HEK293T (cell line): ENCODE results near the gene NR4A2.

Experiments used
- CTCF ChIA-PET: fragments of 350-600 bp; formaldehyde crosslinking; extraction: SDS; loops from one replicate; lab custom pipeline; 2021; ENCODE audit warnings: antibody characterized with exemption, inconsistent platforms; lab: Yijun Ruan, JAX
- POLR2A ChIA-PET: fragments of 350-600 bp; formaldehyde crosslinking; extraction: SDS; loops from one replicate; lab custom pipeline; 2020; ENCODE audit warnings: antibody characterized with exemption, inconsistent platforms; lab: Yijun Ruan, JAX
- DNase-seq: peaks from one replicate; pipeline ENCODE4 v3.0.0; 2012; ENCODE audit warnings: mixed read lengths; ENCODE audit errors: extremely low spot score
- ARNT ChIP-seq: fragments of 450-650 bp; IDR thresholded peaks from 2 replicates; pipeline ENCODE4 v1.6.1; 2017; ENCODE audit warnings: mild to moderate bottlenecking
- BHLHE40 ChIP-seq: fragments of 450-650 bp; IDR thresholded peaks from 2 replicates; pipeline ENCODE4 v1.6.1; 2016; ENCODE audit warnings: mild to moderate bottlenecking, moderate library complexity, borderline replicate concordance
- CTBP1 ChIP-seq: fragments of 450-650 bp; IDR thresholded peaks from 2 replicates; pipeline ENCODE4 v1.6.1; 2016; ENCODE audit warnings: borderline replicate concordance
- ELF4 ChIP-seq: fragments of 450-650 bp; IDR thresholded peaks from 2 replicates; pipeline ENCODE4 v1.6.1; 2017; ENCODE audit warnings: antibody characterized with exemption
- FOXA1 ChIP-seq: fragments of 450-650 bp; IDR thresholded peaks from 2 replicates; pipeline ENCODE4 v1.6.1; 2016; ENCODE audit warnings: mild to moderate bottlenecking
- FOXK2 ChIP-seq: fragments of 450-650 bp; IDR thresholded peaks from 2 replicates; pipeline ENCODE4 v1.6.1; 2016; ENCODE audit warnings: mild to moderate bottlenecking
- FOXM1 ChIP-seq: fragments of 450-650 bp; IDR thresholded peaks from 2 replicates; pipeline ENCODE4 v1.6.1; 2017; ENCODE audit warnings: mild to moderate bottlenecking, borderline replicate concordance
- HDGF ChIP-seq: fragments of 450-650 bp; IDR thresholded peaks from 2 replicates; pipeline ENCODE4 v1.6.1; 2017; ENCODE audit warnings: antibody characterized with exemption, borderline replicate concordance
- L3MBTL2 ChIP-seq: fragments of 450-650 bp; conservative IDR thresholded peaks from 2 replicates; pipeline ENCODE4 v1.6.1; 2016; ENCODE audit warnings: mild to moderate bottlenecking
- LEF1 ChIP-seq: fragments of 450-650 bp; IDR thresholded peaks from 2 replicates; pipeline ENCODE4 v1.6.1; 2017; ENCODE audit warnings: mild to moderate bottlenecking, borderline replicate concordance
- NFRKB ChIP-seq: fragments of 450-650 bp; IDR thresholded peaks from 2 replicates; pipeline ENCODE4 v1.6.1; 2016; ENCODE audit warnings: mild to moderate bottlenecking, moderate library complexity
- SP1 ChIP-seq: fragments of 450-650 bp; IDR thresholded peaks from 2 replicates; pipeline ENCODE4 v1.6.1; 2017
- SUZ12 ChIP-seq: fragments of 450-650 bp; IDR thresholded peaks from 2 replicates; pipeline ENCODE4 v1.6.1; 2016; ENCODE audit warnings: mild to moderate bottlenecking
- TARDBP ChIP-seq: fragments of 450-650 bp; IDR thresholded peaks from 2 replicates; pipeline ENCODE4 v1.6.1; 2016
- ZNF384 ChIP-seq: fragments of 450-650 bp; IDR thresholded peaks from 2 replicates; pipeline ENCODE4 v1.6.1; 2016
- TF ChIP-seq, protein P1 (sequence below): fragments of 450-650 bp; IDR thresholded peaks from 2 replicates; pipeline ENCODE4 v1.6.1; 2016

The NR4A2 gene

DNA sequence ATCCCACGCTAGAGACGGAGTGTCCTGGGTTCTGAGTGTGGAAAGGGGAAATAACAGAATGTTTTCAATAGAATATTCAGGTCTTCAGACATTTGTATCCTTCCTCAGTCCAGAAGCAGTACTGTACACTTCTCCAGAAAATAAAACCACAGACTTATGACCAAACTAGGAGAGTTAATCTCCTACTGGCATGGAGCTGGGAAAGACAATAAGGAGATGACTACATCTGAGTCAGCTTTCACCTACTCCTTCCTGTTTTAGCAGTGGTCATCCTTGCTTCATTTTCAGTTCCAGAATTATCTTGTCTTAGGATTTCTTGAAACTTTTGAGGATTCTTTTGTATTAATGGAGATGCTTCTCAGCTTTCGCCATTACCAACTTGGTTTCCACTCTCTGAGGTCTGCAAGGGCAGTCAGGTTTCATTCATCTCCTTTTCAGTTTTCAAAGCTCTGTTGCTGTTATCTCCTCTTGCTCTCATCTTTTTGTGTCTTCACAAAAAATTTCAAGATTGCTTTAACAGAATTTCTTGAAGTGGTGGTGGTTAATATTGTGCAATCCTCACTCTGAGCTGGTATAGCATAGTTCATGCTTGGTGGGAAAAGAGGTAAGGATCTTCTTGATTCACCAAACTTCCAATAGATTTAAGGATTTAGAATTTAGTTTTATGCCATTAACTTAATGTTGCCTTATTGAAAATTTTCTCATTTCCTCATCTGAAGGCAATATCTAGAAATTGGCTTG, 23.7 kb upstream of the NR4A2 start:
- no peak for DNase-seq
- TF ChIP-seq FOXK2 (no peak), BHLHE40 (no peak), HDGF (no peak), L3MBTL2 (no peak), SUZ12 (no peak), CTBP1 (no peak), LEF1 (no peak), ELF4 (no peak), ARNT (no peak), FOXM1 (no peak), NFRKB (no peak), ZNF384 (no peak), FOXA1 (no peak), SP1 (no peak), TARDBP (no peak)
- TF ChIP-seq, protein P1, sequence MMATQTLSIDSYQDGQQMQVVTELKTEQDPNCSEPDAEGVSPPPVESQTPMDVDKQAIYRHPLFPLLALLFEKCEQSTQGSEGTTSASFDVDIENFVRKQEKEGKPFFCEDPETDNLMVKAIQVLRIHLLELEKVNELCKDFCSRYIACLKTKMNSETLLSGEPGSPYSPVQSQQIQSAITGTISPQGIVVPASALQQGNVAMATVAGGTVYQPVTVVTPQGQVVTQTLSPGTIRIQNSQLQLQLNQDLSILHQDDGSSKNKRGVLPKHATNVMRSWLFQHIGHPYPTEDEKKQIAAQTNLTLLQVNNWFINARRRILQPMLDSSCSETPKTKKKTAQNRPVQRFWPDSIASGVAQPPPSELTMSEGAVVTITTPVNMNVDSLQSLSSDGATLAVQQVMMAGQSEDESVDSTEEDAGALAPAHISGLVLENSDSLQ, result no peak
- ChIA-PET CTCF (no interaction called here), POLR2A (no interaction called here)

DNA sequence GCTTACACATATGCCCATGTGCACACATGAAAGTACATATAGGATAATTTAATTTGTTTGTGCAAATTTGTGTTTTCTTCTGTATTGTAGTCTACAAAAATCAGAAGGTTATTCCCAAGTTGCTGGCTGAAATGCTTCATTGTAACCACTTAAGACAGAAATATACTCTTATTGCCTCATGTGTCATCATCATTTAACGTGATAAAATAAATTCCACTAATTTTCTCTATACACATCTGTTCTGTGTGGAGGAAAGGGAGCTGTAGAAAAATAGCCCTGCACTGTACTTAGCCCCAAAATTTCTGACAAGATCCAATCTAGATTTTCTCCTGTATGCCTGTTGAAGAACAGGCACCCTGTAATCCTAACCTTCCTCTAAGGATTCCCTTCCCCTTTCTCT, 20.4 kb upstream of the NR4A2 start:
- ChIA-PET CTCF (no interaction called here), POLR2A (no interaction called here)
- no peak for TF ChIP-seq FOXA1
- no peak for TF ChIP-seq NFRKB
- TF ChIP-seq ARNT, result no peak
- TF ChIP-seq FOXK2, result no peak
- TF ChIP-seq TARDBP, result no peak
- TF ChIP-seq SUZ12, result no peak
- DNase-seq, result no peak

DNA sequence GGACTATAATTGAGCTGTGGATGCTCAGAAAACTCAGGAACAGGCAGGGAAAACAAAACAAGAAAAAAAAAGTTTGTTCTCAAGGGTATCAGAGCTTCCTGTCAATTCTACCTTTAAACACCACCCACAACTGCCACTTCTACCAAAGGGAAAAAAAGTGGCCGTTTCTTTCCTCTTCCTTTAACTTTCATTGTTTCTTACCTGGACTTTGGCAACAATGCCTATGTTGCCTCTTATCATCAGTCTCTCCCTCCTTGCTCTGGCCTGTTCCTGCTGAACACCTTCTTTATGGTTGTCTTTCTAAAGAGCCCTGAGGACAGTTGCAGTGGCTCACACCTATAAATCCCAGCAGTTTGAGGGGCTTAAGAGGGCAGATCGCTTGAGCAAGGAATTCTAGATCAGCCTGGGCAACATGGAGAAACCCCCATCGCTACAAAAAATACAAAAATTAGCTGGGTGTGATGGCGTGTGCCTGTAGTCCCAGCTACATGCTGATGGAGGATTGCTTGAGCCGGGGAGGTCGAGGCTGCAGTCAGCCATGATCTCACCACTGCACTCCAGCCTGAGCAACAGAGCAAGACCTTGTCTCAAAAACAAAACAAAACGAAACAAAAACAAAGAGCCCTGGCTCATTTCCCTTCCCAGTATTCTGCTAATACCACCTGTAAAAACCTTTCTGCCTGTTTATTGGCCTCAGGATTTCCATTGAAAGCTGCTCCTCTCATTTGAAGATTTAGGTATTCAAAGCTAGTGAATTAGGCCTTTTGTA, 18.0 kb upstream of the NR4A2 start:
- ChIA-PET POLR2A (interaction anchor here (0.9 to 1.5 kb wide), 2 partner anchors 8 to 10 kb away, joined by 3 to 4 read pairs; no protein-coding TSS in a partner anchor), CTCF (no interaction called here)
- no peak for TF ChIP-seq ELF4
- TF ChIP-seq NFRKB, result no peak
- TF ChIP-seq TARDBP, result no peak
- no peak for TF ChIP-seq SUZ12
- no peak for TF ChIP-seq BHLHE40
- no peak for TF ChIP-seq ZNF384
- no peak for TF ChIP-seq HDGF
- no peak for TF ChIP-seq ARNT
- TF ChIP-seq L3MBTL2, result no peak
- no peak for TF ChIP-seq SP1
- no peak for TF ChIP-seq FOXM1
- TF ChIP-seq, protein P1, result no peak
- no peak for TF ChIP-seq CTBP1
- no peak for TF ChIP-seq FOXA1
- no peak for TF ChIP-seq FOXK2
- no peak for DNase-seq

DNA sequence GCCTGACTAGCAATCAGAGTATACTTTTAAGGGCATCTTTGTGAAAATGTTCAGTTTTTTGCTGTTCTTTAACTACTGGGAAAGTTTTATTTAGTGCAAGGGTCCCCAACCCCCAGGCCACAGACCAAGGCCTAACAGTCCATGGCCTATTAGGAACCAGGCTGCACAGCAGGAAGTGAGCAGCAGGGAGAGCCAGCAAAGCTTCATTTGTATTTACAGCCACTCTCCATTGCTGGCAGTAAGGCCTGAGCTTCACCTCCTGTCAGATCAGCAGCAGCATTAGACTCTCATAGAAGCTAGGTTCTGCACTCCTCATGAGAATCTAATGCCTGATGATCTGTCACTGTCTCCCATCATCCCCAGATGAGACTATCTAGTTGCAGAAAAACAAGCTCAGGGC, 17.1 kb upstream of the NR4A2 start:
- ChIA-PET CTCF (no interaction called here), POLR2A (no interaction called here)
- no peak for TF ChIP-seq TARDBP
- no peak for TF ChIP-seq SP1
- no peak for TF ChIP-seq SUZ12
- no peak for TF ChIP-seq ZNF384
- TF ChIP-seq, protein P1, result no peak
- TF ChIP-seq FOXK2, result no peak
- TF ChIP-seq FOXA1, result no peak
- TF ChIP-seq ARNT, result no peak
- no peak for TF ChIP-seq CTBP1
- no peak for DNase-seq

DNA sequence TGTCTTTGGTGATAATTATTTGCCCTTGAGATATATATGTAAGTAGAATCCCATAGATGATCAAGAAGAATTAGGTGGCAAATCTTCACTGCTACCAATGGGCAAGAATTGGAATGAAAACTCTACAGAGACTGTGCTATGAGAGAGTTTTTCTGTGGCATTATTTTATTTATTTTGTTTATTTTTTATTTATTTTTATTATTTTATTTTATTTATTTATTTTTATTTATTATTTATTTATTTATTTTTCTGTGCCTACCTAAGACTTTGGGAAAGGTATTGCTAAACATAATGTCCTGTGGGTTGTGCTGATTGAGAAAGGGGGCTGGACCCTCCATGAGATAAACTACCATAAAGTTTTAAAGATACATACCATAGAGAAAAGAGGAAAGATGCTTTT, 16.6 kb upstream of the NR4A2 start:
- POLR2A ChIA-PET, result no interaction called here
- TF ChIP-seq SP1 (no peak), L3MBTL2 (no peak), LEF1 (no peak), ARNT (no peak), NFRKB (no peak), CTBP1 (no peak), FOXM1 (no peak)
- TF ChIP-seq, protein P1, result no peak
- DNase-seq, result no peak
- CTCF ChIA-PET, result no interaction called here
